LNCaP clone FGC (cell line): ENCODE data around the gene REN.
A peak's percentile ranks its signal among the peaks of the same experiment; 100 is the strongest.

Experiments
- DNase-seq: peaks from one replicate; pipeline ENCODE4 v3.0.0-alpha.2; 2011; ENCODE audit warnings: low read depth
- H3K4me3 ChIP-seq: 2 replicates; pipeline ENCODE4 v1.5.1; 2011; ENCODE audit warnings: mild to moderate bottlenecking, low read depth, low read length, control low read depth
- TF ChIP-seq, protein P1 (sequence below): IDR thresholded peaks from 2 replicates; pipeline ENCODE4 v1.5.1; 2012; ENCODE audit warnings: mild to moderate bottlenecking; ENCODE audit not compliant: control insufficient read depth, insufficient read depth; ENCODE audit errors: extremely low read depth

REN gene

DNA sequence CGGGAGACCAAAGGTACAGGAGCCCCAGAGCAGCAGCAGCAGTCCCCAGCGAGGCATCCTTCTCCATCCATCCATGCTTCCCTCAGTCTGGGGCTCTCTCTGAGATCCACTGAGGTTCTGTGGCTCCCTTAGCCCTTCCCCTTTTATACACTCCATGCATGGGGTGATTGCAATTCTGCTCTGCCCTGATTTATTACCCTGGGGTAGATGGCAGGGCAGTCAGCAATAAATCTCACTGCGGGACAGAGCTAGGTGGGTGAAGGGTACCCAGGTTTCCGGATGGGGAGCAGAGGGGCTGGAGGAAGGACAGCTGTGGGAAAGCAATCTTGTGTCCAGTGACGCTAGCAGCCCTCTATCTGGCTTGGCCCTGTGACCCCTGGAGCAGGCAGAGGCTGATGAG lies at the start of gene REN:
Gene REN (minus strand): TSS at position 119 of the 400 bp plus-strand sequence. CDS start 44 bp downstream, at position 75.
- TF ChIP-seq, protein P1, sequence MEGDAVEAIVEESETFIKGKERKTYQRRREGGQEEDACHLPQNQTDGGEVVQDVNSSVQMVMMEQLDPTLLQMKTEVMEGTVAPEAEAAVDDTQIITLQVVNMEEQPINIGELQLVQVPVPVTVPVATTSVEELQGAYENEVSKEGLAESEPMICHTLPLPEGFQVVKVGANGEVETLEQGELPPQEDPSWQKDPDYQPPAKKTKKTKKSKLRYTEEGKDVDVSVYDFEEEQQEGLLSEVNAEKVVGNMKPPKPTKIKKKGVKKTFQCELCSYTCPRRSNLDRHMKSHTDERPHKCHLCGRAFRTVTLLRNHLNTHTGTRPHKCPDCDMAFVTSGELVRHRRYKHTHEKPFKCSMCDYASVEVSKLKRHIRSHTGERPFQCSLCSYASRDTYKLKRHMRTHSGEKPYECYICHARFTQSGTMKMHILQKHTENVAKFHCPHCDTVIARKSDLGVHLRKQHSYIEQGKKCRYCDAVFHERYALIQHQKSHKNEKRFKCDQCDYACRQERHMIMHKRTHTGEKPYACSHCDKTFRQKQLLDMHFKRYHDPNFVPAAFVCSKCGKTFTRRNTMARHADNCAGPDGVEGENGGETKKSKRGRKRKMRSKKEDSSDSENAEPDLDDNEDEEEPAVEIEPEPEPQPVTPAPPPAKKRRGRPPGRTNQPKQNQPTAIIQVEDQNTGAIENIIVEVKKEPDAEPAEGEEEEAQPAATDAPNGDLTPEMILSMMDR: no peak
- DNase-seq: no peak
- no peak within 1 kb of the TSS for H3K4me3 ChIP-seq

DNA sequence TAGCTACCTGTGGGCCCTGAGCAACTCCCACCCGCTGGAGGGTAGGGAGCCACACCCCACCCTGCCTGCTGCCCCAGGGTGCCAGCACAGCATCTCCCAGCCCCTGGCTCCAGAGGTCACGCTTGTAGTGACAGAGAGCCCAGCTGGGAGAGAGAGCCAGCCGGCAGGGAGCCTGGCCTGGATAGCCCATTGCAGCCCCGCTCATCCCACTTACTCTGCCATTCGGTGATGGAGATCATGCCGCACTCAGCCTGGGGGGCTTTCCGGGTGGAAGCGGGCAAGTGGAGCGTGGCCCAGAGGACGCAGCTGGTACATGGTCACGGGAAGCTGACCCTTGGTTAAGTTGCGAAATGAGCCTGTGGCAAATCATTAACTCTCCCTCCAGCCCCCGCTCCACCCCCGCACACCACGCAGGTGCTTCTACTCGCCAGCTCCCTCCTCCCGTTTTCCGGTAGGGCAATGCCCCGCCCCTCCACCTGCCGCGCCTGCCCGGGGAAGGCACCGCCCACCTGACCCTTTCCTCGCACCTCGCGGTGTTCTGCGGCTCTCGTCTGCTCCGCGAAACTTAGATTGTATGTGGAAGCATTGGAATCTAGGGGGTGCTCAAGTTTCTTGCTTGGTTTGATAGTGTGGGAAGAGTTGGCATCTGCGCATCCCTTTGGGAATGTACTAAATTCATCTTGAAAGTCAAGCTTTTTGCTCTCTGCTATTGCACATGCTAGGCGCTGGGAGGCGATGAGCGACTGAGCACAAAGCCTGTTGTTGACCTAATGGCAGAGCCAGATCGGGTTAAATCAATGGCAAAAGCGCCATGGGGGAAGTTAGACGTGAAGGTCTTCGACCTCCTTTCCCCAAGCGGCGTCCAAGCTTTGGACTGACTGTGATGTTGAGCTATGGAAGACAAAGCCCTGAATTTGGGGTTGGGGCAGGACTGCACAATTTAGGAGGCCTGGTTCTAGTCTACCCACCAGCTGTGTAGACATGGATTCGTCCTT lies 47.8 kb upstream of the REN start, which contains the start of gene GOLT1A:
Gene GOLT1A (minus strand): TSS at position 321 of the 995 bp plus-strand sequence. CDS start 82 bp downstream, at position 239.
- peak within 1 kb of the TSS; percentile 59 for H3K4me3 ChIP-seq
- DNase-seq: peak; percentile 69
- TF ChIP-seq, protein P1: peak; percentile 91

DNA sequence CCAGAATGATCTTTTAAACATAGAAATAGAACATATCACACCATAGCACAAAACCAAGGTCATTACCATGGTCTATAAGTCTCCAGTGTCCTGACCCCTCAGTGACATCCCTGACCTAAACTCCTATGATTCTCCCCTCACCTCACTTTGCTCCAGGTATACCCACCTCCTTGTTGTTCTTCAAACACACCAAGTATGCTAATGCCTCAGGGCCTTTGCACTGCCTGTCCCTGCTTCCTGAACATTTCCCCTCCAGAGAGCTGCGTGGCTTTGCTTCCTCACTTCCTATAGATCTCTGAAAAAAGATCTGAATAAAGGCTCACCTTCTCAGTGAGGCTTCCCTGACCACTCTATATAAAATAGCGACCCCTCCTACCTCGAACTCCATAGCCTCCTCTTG lies 46.6 kb upstream of the REN start:
- TF ChIP-seq, protein P1: no peak
- no peak for DNase-seq
- no peak overlapping the region for H3K4me3 ChIP-seq

DNA sequence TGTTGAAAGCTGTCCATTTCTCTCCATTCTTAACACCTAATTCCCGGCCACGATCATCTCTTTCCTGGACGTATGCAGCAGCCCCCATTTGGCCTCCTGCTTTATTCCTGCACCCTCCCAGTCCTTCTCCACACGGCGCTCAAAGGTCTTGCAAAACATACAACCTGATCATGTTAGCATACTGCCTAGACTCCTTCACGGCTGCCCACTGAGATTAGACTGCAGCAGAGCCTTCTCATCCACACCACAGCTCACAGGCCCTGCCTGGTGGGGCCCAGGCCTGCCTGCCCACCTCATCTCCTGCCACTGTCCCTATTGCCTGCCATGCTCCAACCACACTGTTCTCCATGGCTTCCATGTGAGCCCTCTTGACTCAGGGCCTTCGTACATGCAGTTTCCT lies 44.9 kb upstream of the REN start:
- H3K4me3 ChIP-seq: no peak overlapping the region
- TF ChIP-seq, protein P1: no peak
- no peak for DNase-seq

DNA sequence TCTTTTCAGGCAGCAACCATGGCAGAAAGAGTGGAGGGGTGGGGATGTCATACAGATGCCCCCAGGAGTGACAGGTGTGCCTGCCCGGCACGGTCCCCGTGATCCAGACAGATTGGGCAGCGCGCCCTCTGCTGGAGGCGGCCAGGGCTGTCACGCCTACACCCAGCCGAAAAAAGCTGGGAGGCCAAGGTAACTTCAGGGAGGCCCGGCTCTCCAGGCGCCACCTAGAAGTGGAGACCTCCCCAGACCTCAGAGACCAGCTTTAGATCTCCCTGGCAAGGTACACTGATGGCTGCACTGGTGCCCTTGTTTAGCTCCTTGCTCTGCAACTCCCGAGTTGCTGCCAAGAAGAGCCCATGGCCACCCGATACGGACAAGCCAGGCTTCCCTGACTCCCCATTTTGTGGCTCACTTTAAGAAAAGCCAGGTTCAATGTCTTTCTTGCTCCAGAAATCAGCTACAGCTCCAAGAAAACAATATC lies 41.0 kb upstream of the REN start:
- H3K4me3 ChIP-seq: no peak overlapping the region
- no peak for DNase-seq
- TF ChIP-seq, protein P1: peak; percentile 97

DNA sequence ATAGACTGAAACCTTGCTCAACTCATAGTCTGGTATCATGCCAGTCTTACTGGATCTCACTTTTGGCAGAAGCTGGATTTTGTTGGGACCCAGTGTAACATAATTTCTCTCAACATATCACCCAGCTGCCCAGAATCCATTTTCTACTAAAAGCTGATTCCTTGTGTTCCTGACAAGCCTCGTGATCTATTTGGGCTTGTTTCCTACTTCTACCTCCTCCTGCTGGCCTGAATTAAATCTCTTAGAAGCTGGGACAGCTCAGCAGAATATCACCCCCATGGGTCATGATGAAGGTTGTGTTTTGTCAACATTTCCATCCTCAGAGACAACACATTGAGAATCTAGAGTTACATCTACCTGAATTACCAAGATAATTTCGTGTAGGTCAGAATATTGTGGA lies 40.0 kb upstream of the REN start:
- TF ChIP-seq, protein P1: peak; percentile 18; the same call in 1 of the 2 replicates
- H3K4me3 ChIP-seq: no peak overlapping the region
- no peak for DNase-seq

DNA sequence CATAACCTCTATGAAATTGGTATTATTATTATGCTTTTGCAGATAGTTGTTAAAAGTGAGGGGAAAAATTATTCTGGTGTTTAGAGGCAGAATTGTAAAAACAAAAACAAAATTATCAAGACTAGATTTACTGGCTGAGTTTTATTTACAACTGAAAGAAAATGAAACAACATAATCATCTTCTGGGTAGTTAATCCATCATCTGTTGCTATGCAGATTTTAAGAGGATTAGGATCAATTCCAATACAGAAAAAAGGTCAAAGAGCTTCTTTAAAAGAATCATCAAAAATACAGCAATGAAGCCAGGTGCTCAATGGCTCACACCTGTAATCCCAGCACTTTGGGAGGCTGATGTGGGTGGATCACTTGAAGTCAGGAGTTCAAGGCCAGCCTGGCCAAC lies 39.3 kb upstream of the REN start:
- DNase-seq: no peak
- TF ChIP-seq, protein P1: no peak
- no peak overlapping the region for H3K4me3 ChIP-seq
